ENCODE measurements around the gene HAO1. TPM values are rescaled to one million over a fixed set of nuclear protein-coding genes. Genes with fewer than 3 reads are reported as not detected.

Gene HAO1
- total and polyA plus RNA-seq, 2 of the 4 experiments (the other 2 are of a cell fraction): not detected

DNA sequence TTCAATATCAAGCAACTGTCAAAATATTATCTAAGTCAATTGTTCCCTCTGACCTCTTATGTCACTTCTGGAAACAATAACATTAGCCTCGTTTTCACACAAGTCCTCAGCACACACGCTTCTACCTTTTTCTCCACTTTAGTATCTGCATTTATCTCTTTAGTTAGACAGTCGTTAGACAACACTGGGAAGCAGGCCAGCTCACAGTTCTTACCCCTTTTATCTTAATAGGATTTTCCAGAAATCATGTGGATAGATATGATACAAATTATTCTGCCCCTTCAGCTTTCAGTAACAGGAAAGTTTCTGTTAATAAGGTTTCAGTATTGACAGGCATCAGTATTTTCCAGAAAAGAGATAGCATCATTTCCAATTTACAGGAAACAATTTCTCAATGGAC is 25.9 kb upstream of the HAO1 start:
- Histone ChIP-seq H3K79me1 (ENCODE audit: low read depth in 1 of 2, low read length in 2 of 2) (no peaks in the 10 kb centered on the region), H2BK5ac (ENCODE audit: low read depth, low read length, poor library complexity, severe bottlenecking) (no peak overlapping the region), H2AFZ (replicated peaks; ENCODE audit: low read length, poor library complexity) (no peak overlapping the region), H3K56ac (ENCODE audit: extremely low read depth, insufficient read depth, low read length) (no peak overlapping the region), H3K27me3 (ENCODE audit: control insufficient read depth, insufficient read depth, low read length) (no peaks in the 10 kb centered on the region; the same call in 1 of the 2 replicates), H2BK120ac (ENCODE audit: low read depth, low read length) (no peak overlapping the region), H3K36me3 (ENCODE audit: control insufficient read depth, insufficient read depth, low read length) (no peaks in the 10 kb centered on the region), H3K14ac (replicated peaks; ENCODE audit: low read depth, low read length) (no peak overlapping the region), H3K9me3 (ENCODE audit: control insufficient read depth, insufficient read depth, low read length) (no peaks in the 10 kb centered on the region), H3K4me1 (ENCODE audit: control insufficient read depth, insufficient read depth, low read length) (no peaks in the 10 kb centered on the region), H3K4me2 (ENCODE audit: low read depth, low read length) (no peak overlapping the region), H2BK15ac (ENCODE audit: low read depth, low read length) (no peak overlapping the region), H3K27ac (ENCODE audit: insufficient read depth, low read length) (no peak overlapping the region), H3K9ac (ENCODE audit: low read depth, low read length) (no peak overlapping the region), H4K8ac (ENCODE audit: low read depth in 2 of 2, low read length in 2 of 2) (no peak overlapping the region), H4K5ac (ENCODE audit: low read depth, low read length) (no peak overlapping the region), H3K18ac (ENCODE audit: low read depth, low read length) (no peak overlapping the region), H3K4ac (ENCODE audit: low read depth, low read length) (no peak overlapping the region), H3K23ac (ENCODE audit: low read depth, low read length) (no peak overlapping the region), H2AK9ac (replicated peaks; ENCODE audit: low read depth, low read length, poor library complexity) (no peak overlapping the region), H3K4me3 (ENCODE audit: insufficient read depth, low read depth, low read length) (no peak overlapping the region), H2BK20ac (ENCODE audit: low read depth, low read length) (no peak overlapping the region), H2AK5ac (ENCODE audit: low read depth, low read length) (no peak overlapping the region), H4K20me1 (ENCODE audit: insufficient read depth, low read length) (no peaks in the 10 kb centered on the region), H4K91ac (ENCODE audit: insufficient read depth, low read depth, low read length) (no peak overlapping the region), H3K9me1 (ENCODE audit: insufficient read depth, low read length) (no peaks in the 10 kb centered on the region)
- in situ Hi-C loops (cut with MboI; ENCODE audit: low sequenced_read_pairs): no loop called here
- BruUV-seq (replicated peaks): no TSS peak
- ChIA-PET POLR2A (ENCODE audit: unreplicated experiment) (no interaction called here), CTCF (interaction anchor here (0.7 kb wide), 2 partner anchors 37 to 734 kb away, joined by 3 to 5 read pairs; no protein-coding TSS in a partner anchor)
- intact Hi-C loops (cut with micrococcal nuclease): no loop called here
- WGBS, 2 experiments (ENCODE audit: extremely low coverage in 2 of 2, insufficient read length in 1 of 2): 0% methylated on average over 1 of the region's 3 CpGs; no CpG with 5 or more reads in 1 of the 2 experiments
- TF ChIP-seq, protein P1, sequence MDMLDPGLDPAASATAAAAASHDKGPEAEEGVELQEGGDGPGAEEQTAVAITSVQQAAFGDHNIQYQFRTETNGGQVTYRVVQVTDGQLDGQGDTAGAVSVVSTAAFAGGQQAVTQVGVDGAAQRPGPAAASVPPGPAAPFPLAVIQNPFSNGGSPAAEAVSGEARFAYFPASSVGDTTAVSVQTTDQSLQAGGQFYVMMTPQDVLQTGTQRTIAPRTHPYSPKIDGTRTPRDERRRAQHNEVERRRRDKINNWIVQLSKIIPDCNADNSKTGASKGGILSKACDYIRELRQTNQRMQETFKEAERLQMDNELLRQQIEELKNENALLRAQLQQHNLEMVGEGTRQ (IDR thresholded peaks at IDR 0.05; ENCODE audit: low read depth, low read length): no peak
- no peak for TF ChIP-seq NFE2L2 (IDR thresholded peaks at IDR 0.05; ENCODE audit: low read depth, low read length)
- TF ChIP-seq CEBPB (IDR thresholded peaks at IDR 0.05; ENCODE audit: low read depth, low read length): no peak
- TF ChIP-seq RCOR1 (IDR thresholded peaks at IDR 0.05; ENCODE audit: insufficient replicate concordance, low read length): no peak
- no peak for TF ChIP-seq MXI1 (IDR thresholded peaks at IDR 0.05; ENCODE audit: borderline replicate concordance, low read depth, low read length)
- no peak for TF ChIP-seq RFX5 (IDR thresholded peaks at IDR 0.05; ENCODE audit: low read depth, low read length)
- TF ChIP-seq RAD21 (IDR thresholded peaks at IDR 0.05; ENCODE audit: low read length): no peak
- TF ChIP-seq, protein P2, sequence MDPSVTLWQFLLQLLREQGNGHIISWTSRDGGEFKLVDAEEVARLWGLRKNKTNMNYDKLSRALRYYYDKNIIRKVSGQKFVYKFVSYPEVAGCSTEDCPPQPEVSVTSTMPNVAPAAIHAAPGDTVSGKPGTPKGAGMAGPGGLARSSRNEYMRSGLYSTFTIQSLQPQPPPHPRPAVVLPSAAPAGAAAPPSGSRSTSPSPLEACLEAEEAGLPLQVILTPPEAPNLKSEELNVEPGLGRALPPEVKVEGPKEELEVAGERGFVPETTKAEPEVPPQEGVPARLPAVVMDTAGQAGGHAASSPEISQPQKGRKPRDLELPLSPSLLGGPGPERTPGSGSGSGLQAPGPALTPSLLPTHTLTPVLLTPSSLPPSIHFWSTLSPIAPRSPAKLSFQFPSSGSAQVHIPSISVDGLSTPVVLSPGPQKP (IDR thresholded peaks at IDR 0.05; ENCODE audit: borderline replicate concordance, low read depth, low read length): no peak
- no peak for TF ChIP-seq SMC3 (IDR thresholded peaks at IDR 0.05; ENCODE audit: low read depth, low read length)
- no peak for TF ChIP-seq MAZ (IDR thresholded peaks at IDR 0.05; ENCODE audit: borderline replicate concordance, low read depth, low read length)
- TF ChIP-seq, protein P3, sequence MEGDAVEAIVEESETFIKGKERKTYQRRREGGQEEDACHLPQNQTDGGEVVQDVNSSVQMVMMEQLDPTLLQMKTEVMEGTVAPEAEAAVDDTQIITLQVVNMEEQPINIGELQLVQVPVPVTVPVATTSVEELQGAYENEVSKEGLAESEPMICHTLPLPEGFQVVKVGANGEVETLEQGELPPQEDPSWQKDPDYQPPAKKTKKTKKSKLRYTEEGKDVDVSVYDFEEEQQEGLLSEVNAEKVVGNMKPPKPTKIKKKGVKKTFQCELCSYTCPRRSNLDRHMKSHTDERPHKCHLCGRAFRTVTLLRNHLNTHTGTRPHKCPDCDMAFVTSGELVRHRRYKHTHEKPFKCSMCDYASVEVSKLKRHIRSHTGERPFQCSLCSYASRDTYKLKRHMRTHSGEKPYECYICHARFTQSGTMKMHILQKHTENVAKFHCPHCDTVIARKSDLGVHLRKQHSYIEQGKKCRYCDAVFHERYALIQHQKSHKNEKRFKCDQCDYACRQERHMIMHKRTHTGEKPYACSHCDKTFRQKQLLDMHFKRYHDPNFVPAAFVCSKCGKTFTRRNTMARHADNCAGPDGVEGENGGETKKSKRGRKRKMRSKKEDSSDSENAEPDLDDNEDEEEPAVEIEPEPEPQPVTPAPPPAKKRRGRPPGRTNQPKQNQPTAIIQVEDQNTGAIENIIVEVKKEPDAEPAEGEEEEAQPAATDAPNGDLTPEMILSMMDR (conservative IDR thresholded peaks at IDR 0.05; ENCODE audit: low read depth, low read length): no peak
- no peak for TF ChIP-seq BHLHE40 (IDR thresholded peaks at IDR 0.05; ENCODE audit: low read depth, low read length)
- TF ChIP-seq CHD1 (IDR thresholded peaks at IDR 0.05; ENCODE audit: low read depth, low read length): no peak
- TF ChIP-seq POLR2A (IDR thresholded peaks at IDR 0.05; ENCODE audit: low read depth, low read length): no peak
- no peak for TF ChIP-seq MAFK (IDR thresholded peaks at IDR 0.05; ENCODE audit: low read depth, low read length)
- no peak for TF ChIP-seq FOS (IDR thresholded peaks at IDR 0.05; ENCODE audit: low read depth, low read length)
- ATAC-seq (ENCODE audit: low read depth) (no peak), DNase-seq (no peak)
- dilution Hi-C loops (cut with HindIII; ENCODE audit: low sequenced_read_pairs, unreplicated experiment): no loop called here

All from IMR-90 (cell line).